ENCODE results near the gene INPP5D. TPM values are rescaled to one million over a fixed set of nuclear protein-coding genes. Genes with fewer than 3 reads are reported as not detected.

The INPP5D gene
- total RNA-seq, 1 donor from 2014 or later = 0.28 TPM

DNA sequence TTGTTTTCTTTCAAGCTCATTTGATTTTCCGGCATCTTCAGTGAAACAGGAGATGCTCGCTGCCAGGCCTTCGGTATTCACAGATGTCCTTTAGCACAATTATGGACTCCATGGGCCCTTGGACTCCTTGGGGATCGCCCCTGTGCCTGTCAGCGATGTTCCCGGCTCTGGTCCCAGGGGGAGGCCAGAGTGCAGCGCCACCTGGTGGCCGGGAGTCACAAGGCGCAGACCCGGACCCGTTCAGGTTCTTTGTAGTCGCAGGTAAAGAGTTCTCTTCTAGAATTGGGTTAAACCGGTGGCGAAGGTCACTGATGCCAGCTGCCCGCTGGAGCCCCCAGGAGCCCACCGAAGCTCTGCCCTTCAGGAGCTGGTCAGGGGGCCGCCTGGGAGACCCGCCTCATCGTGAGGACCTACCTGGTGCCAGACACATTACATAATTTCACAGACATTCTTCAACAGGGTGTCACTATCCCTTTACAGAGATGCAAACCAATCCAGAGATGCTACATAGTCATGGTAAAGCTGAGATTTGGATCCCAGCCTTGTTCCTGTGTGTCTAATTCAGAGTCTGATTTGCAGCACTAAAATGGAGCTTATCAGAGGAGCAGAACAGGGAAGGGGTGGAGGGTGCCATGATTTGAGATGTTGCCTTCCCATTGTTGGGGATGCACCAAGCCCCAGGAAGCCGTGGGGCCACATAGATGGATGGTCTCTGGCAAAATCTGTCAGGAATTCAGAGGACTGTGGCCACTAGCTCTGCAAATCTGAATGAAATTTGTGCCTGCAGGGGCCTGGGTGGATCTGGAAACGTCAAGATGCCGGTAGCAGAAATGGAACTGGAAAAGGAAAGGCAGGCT, 6.0 kb upstream of the INPP5D start:
- no peaks in the 10 kb centered on the region for H3K36me3 Mint-ChIP-seq (ENCODE audit: low read depth)
- peak overlapping the region; percentile 79 for H3K27ac Mint-ChIP-seq (ENCODE audit: unreplicated experiment)
- peak; percentile 72 for DNase-seq (ENCODE audit: low read depth, low spot score)
- TF ChIP-seq, protein P1, sequence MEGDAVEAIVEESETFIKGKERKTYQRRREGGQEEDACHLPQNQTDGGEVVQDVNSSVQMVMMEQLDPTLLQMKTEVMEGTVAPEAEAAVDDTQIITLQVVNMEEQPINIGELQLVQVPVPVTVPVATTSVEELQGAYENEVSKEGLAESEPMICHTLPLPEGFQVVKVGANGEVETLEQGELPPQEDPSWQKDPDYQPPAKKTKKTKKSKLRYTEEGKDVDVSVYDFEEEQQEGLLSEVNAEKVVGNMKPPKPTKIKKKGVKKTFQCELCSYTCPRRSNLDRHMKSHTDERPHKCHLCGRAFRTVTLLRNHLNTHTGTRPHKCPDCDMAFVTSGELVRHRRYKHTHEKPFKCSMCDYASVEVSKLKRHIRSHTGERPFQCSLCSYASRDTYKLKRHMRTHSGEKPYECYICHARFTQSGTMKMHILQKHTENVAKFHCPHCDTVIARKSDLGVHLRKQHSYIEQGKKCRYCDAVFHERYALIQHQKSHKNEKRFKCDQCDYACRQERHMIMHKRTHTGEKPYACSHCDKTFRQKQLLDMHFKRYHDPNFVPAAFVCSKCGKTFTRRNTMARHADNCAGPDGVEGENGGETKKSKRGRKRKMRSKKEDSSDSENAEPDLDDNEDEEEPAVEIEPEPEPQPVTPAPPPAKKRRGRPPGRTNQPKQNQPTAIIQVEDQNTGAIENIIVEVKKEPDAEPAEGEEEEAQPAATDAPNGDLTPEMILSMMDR (conservative IDR thresholded peaks at IDR 0.05) = peak; percentile 88
- no peak overlapping the region for H3K4me3 Mint-ChIP-seq
- no peaks in the 10 kb centered on the region for H3K9me3 Mint-ChIP-seq
- H3K27me3 Mint-ChIP-seq (ENCODE audit: low read depth) = peaks cover 69% of the 10 kb centered on the region
- peaks cover 10% of the 10 kb centered on the region for H3K4me1 Mint-ChIP-seq

DNA sequence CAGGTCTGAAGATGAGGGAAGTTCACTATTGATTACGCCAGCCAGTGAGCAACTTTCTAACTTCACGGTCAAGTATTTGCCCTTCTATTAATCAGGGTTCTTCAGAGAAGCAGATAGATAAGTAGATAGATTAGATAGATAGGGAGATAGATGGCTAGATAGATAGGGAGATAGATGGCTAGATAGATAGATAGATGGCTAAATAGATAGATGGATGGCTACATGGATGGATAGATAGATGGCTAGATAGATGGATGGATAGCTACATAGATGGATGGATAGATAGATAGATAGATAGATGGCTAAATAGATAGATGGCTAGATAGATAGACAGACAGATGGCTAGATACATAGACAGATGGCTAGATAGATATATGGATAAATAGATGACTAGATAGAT, 4.8 kb upstream of the INPP5D start:
- H3K4me3 Mint-ChIP-seq = no peak overlapping the region
- H3K36me3 Mint-ChIP-seq (ENCODE audit: low read depth) = no peaks in the 10 kb centered on the region
- TF ChIP-seq, protein P1 (conservative IDR thresholded peaks at IDR 0.05) = no peak
- H3K27me3 Mint-ChIP-seq (ENCODE audit: low read depth) = peaks cover 57% of the 10 kb centered on the region
- no peak overlapping the region for H3K27ac Mint-ChIP-seq (ENCODE audit: unreplicated experiment)
- H3K9me3 Mint-ChIP-seq = no peaks in the 10 kb centered on the region
- no peak for DNase-seq (ENCODE audit: low read depth, low spot score)
- peaks cover 10% of the 10 kb centered on the region for H3K4me1 Mint-ChIP-seq

DNA sequence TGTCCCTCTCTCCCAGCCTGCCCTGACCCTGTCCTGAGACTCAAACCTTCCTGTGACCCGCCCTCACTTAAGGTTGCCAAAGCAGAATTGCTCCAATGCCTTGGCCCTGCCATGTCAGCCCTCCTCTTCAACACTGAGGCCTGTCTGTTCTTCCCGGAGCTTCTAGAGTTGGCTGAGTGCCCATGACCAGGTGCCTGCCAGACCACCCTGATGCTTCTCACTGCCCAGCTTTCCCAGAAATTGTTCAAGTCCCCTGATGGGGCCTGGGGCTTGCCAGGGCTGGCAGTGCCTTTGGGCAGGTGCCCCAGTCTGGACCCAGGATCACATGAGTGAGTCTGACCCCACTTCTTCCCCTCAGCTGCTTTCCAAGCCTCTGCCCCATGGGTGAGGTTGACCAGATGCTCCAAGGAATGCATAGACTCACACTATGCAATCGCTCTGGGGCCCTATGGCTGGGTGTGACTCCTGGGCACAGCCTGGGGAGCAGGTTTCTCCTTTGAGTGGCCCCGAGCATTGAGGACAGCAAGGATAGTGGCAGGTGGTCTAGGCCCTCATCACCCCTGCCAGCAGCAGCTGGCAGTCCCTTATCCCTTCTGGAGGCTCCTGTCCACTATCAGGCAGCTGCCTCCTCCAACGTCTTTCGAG, 3.1 kb upstream of the INPP5D start:
- H3K4me3 Mint-ChIP-seq = no peak overlapping the region
- no peaks in the 10 kb centered on the region for H3K36me3 Mint-ChIP-seq (ENCODE audit: low read depth)
- H3K27me3 Mint-ChIP-seq (ENCODE audit: low read depth) = peaks cover 40% of the 10 kb centered on the region
- H3K9me3 Mint-ChIP-seq = no peaks in the 10 kb centered on the region
- peaks cover 20% of the 10 kb centered on the region for H3K4me1 Mint-ChIP-seq
- H3K27ac Mint-ChIP-seq (ENCODE audit: unreplicated experiment) = peak overlapping the region; percentile 3
- no peak for DNase-seq (ENCODE audit: low read depth, low spot score)
- TF ChIP-seq, protein P1 (conservative IDR thresholded peaks at IDR 0.05) = no peak

GRCh38 chr2:233058717-233059546, 1.2 kb upstream of the INPP5D start:
- peaks cover 22% of the 10 kb centered on the region for H3K27me3 Mint-ChIP-seq (ENCODE audit: low read depth)
- no peaks in the 10 kb centered on the region for H3K9me3 Mint-ChIP-seq
- no peaks in the 10 kb centered on the region for H3K36me3 Mint-ChIP-seq (ENCODE audit: low read depth)
- H3K4me3 Mint-ChIP-seq = no peak overlapping the region
- peaks cover 24% of the 10 kb centered on the region for H3K4me1 Mint-ChIP-seq
- TF ChIP-seq, protein P1 (conservative IDR thresholded peaks at IDR 0.05) = no peak
- no peak overlapping the region for H3K27ac Mint-ChIP-seq (ENCODE audit: unreplicated experiment)
- no peak for DNase-seq (ENCODE audit: low read depth, low spot score)

- Mint-ChIP-seq H3K4me3 (no peak overlapping the region), H3K36me3 (ENCODE audit: low read depth) (no peaks in the 10 kb centered on the region), H3K4me1 (peaks cover 24% of the 10 kb centered on the region), H3K27me3 (ENCODE audit: low read depth) (peaks cover 17% of the 10 kb centered on the region), H3K27ac (ENCODE audit: unreplicated experiment) (no peak overlapping the region), H3K9me3 (no peaks in the 10 kb centered on the region)
- no peak for DNase-seq (ENCODE audit: low read depth, low spot score)
- TF ChIP-seq, protein P1 (conservative IDR thresholded peaks at IDR 0.05) = no peak
Observed at GRCh38 chr2:233059547-233059796, 670 bp upstream of the INPP5D start.

Measured in neural crest cell (in vitro differentiated cells).